Activated T-cell treated with anti-CD3 and anti-CD28 coated beads, Interleukin-2, amount 50 U/mL, for 72 hours (primary cell): ENCODE results near the gene PTGR3. TPM values are rescaled to one million over a fixed set of nuclear protein-coding genes. Genes with fewer than 3 reads are reported as not detected.

Experiments used
- ATAC-seq, 2 donors: fragments of 150-1000 bp; cut with Tn5 transposase; replicated peaks in 1 of 2; 2 replicates each; pipeline ENCODE4 v1.10.0; 2021; ENCODE audit warnings: moderate library complexity in 2 of 2, mild to moderate bottlenecking in 1 of 2
- DNase-seq, 2 donors: peaks; one replicate each; pipeline ENCODE4 v3.0.0; 2021 to 2022; ENCODE audit warnings: mixed read lengths in 1 of 2
- H3K27ac Mint-ChIP-seq: one replicate; pipeline ENCODE4 v1.8.0; 2022; ENCODE audit warnings: mild to moderate bottlenecking, moderate library complexity, mixed read lengths
- H3K27me3 Mint-ChIP-seq: one replicate; pipeline ENCODE4 v1.8.0; 2022; ENCODE audit warnings: low read depth, mixed read lengths
- H3K36me3 Mint-ChIP-seq, 2 donors: one replicate each; pipeline ENCODE4 v1.8.0; 2022; ENCODE audit warnings: mixed read lengths in 2 of 2, mild to moderate bottlenecking in 1 of 2; ENCODE audit not compliant: insufficient read depth in 2 of 2
- H3K4me1 Mint-ChIP-seq: one replicate; pipeline ENCODE4 v1.8.0; 2022; ENCODE audit warnings: low read depth, mixed read lengths
- H3K4me3 Mint-ChIP-seq, 2 donors: one replicate each; pipeline ENCODE4 v1.8.0; 2022; ENCODE audit warnings: mild to moderate bottlenecking in 2 of 2, mixed read lengths in 2 of 2, moderate library complexity in 2 of 2
- H3K9me3 Mint-ChIP-seq, 2 donors: one replicate each; pipeline ENCODE4 v1.8.0; 2022; ENCODE audit warnings: mixed read lengths in 2 of 2
- total RNA-seq, 2 donors: library from RNA; stranded (reverse); gene quantifications; one replicate each; pipeline ENCODE4 v1.2.3, GENCODE V29; 2022

PTGR3 gene
- total RNA-seq = 10 to 100 TPM; 40.4 to 41.8 TPM

DNA sequence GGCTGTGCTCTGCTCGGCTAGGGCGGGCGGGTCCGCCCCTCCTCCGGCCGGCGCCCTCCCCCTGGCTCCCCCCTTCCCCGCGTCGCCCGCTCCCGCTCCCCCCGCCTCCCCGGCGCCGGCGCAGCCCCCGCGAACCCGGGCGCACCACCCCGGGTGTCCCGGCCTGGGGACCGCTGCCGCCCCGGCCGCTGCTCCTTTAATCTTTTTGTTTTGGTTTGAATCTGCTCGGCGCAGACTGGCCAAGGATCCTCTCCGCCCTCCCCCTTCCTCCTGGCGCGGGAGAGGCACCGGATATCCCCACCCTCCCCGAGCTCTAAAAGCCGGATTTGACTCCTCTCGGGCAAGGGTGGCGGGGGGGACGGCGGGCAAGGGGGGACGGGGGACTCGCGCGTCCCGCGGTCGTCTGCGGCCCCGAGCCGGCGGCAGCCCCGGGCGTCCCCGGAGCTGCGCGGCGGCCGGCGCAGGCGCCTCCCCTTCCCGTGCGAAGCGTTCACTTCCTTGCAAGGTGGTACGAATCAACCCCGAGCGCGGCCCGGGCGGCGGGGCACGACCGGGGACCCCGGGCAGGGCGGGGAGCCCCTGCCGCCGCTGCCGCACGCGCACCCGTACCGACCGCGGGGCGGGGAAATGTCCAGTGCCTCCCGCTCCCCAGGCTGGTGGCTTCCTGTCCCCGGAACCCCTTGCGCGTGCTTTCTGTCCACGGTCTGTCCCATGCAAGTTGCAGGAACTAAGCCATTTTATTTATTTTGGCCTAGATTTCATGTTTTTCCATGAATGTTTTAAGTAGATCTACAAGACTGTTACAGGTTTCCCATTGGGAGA is at the start of gene PTGR3:
PTGR3 (minus strand) TSS at position 11 of the 822 bp plus-strand sequence. CDS start 81 bp downstream, outside the sequence.
- peak within 1 kb of the TSS; percentile 99 for H3K27ac Mint-ChIP-seq
- H3K36me3 Mint-ChIP-seq = peaks cover 10 to 17% of the 10 kb centered on the region in 2 donors
- H3K4me1 Mint-ChIP-seq = peaks cover 55% of the 10 kb centered on the region
- H3K27me3 Mint-ChIP-seq = peaks cover 21% of the 10 kb centered on the region
- H3K4me3 Mint-ChIP-seq = peak within 1 kb of the TSS; percentile 95 to 100
- ATAC-seq = peak; percentile 70 to 72
- peak; percentile 86 for DNase-seq
- no peaks in the 10 kb centered on the region for H3K9me3 Mint-ChIP-seq

- H3K27me3 Mint-ChIP-seq = no peaks in the 10 kb centered on the region
- no peak overlapping the region for H3K27ac Mint-ChIP-seq
- peaks cover 0 to 2% of the 10 kb centered on the region in 2 donors for H3K36me3 Mint-ChIP-seq
- DNase-seq (no peak), ATAC-seq (no peak)
- H3K4me1 Mint-ChIP-seq = peaks cover 31% of the 10 kb centered on the region
- no peak overlapping the region for H3K4me3 Mint-ChIP-seq
- no peaks in the 10 kb centered on the region for H3K9me3 Mint-ChIP-seq
These were observed 48.7 kb upstream of the PTGR3 start for GRCh38 chr18:75257605-75258004.

- Mint-ChIP-seq H3K9me3 (no peaks in the 10 kb centered on the region), H3K36me3 (no peaks in the 10 kb centered on the region)
These were observed 47.4 kb upstream of the PTGR3 start for GRCh38 chr18:75256376-75256775.

GRCh38 chr18:75255094-75255493 is 46.2 kb upstream of the PTGR3 start:
- peaks cover 13% of the 10 kb centered on the region for H3K4me1 Mint-ChIP-seq

More at GRCh38 chr18:75256376-75256775, 47.4 kb upstream of the PTGR3 start:
- peaks cover 23% of the 10 kb centered on the region for H3K4me1 Mint-ChIP-seq
- no peak overlapping the region for H3K4me3 Mint-ChIP-seq
- DNase-seq = no peak
- H3K27me3 Mint-ChIP-seq = no peaks in the 10 kb centered on the region
- no peak overlapping the region for H3K27ac Mint-ChIP-seq
- no peak for ATAC-seq

GRCh38 chr18:75253784-75254183 is 44.8 kb upstream of the PTGR3 start:
- Mint-ChIP-seq H3K9me3 (no peaks in the 10 kb centered on the region), H3K4me1 (peaks cover 19% of the 10 kb centered on the region)
- no peak for ATAC-seq

More at GRCh38 chr18:75255094-75255493, 46.2 kb upstream of the PTGR3 start:
- Mint-ChIP-seq H3K4me3 (no peak overlapping the region), H3K27ac (no peak overlapping the region), H3K9me3 (no peaks in the 10 kb centered on the region), H3K36me3 (no peaks in the 10 kb centered on the region), H3K27me3 (no peaks in the 10 kb centered on the region)
- no peak for DNase-seq
- no peak for ATAC-seq

DNA sequence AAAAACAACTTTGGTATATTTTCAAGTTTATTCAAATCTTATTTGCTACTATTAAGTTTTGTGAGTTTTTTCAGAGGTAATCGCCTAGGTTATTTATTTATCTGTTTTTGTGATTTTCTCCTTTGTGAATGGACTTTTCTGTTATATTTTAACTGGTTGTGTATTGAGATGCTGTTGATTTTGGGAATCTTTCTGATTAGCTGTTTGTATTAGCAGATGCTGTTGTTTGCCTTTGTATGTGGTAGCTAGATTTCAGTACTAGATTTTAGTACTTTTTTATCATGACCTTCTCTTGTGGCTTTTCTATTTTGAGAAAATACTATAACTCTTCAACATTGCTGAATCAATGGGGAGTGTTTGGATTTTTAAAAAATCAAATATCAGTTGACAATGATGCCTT is 44.1 kb upstream of the PTGR3 start:
- no peaks in the 10 kb centered on the region for H3K9me3 Mint-ChIP-seq
- DNase-seq (no peak), ATAC-seq (no peak)
- H3K4me1 Mint-ChIP-seq = peaks cover 26% of the 10 kb centered on the region
- peak overlapping the region; percentile 44 for H3K27ac Mint-ChIP-seq
- no peak overlapping the region for H3K4me3 Mint-ChIP-seq
- H3K36me3 Mint-ChIP-seq = no peaks in the 10 kb centered on the region
- no peaks in the 10 kb centered on the region for H3K27me3 Mint-ChIP-seq

More at GRCh38 chr18:75253784-75254183, 44.8 kb upstream of the PTGR3 start:
- DNase-seq = no peak
- no peak overlapping the region for H3K4me3 Mint-ChIP-seq
- H3K36me3 Mint-ChIP-seq = no peaks in the 10 kb centered on the region
- no peak overlapping the region for H3K27ac Mint-ChIP-seq
- no peaks in the 10 kb centered on the region for H3K27me3 Mint-ChIP-seq

DNA sequence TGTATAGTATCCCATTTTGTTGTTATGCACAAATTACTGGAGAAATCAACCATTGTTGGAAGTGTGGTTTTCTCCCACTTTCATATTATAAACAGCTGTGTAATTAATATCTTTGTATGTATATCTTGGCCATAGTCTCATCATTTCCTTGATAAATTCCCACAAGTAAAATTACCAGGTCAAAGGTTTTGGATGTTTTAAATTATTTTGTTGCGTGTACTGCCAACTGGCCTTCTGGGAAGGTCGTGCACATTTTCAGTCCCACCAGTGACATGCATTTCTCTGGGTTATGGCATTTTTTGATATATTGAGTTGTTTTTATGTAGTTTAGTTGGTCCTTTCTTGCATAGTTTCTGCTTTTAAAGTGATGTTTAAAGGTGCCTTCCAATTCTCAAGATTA is 43.2 kb upstream of the PTGR3 start:
- ATAC-seq (no peak), DNase-seq (no peak)
- no peak overlapping the region for H3K4me3 Mint-ChIP-seq
- H3K4me1 Mint-ChIP-seq = peaks cover 29% of the 10 kb centered on the region
- no peaks in the 10 kb centered on the region for H3K27me3 Mint-ChIP-seq
- H3K9me3 Mint-ChIP-seq = no peaks in the 10 kb centered on the region
- no peak overlapping the region for H3K27ac Mint-ChIP-seq
- no peaks in the 10 kb centered on the region for H3K36me3 Mint-ChIP-seq

DNA sequence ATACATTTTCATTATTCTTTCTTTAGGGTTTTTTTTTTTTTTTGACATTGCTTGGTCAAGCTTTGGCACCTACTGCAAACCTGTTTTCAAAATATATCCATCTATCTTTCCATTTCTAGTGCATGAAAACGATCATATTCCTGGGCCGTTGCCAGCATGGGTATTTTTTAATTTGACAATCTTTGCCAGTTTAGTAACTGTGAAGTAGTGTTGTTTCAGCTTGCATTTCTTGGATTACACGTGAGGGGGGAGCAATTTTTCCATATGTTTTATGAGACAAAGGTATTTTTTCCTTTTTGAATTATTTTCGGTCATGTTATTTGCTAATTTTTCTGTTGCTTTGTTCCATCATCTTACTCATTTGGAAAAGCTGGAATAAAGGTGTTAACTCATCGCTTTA is 42.5 kb upstream of the PTGR3 start:
- Mint-ChIP-seq H3K27ac (no peak overlapping the region), H3K9me3 (no peaks in the 10 kb centered on the region), H3K36me3 (no peaks in the 10 kb centered on the region), H3K27me3 (no peaks in the 10 kb centered on the region), H3K4me3 (no peak overlapping the region), H3K4me1 (peaks cover 35% of the 10 kb centered on the region)
- no peak for ATAC-seq
- no peak for DNase-seq

- Mint-ChIP-seq H3K9me3 (no peaks in the 10 kb centered on the region), H3K27me3 (no peaks in the 10 kb centered on the region), H3K36me3 (no peaks in the 10 kb centered on the region), H3K4me3 (no peak overlapping the region), H3K27ac (no peak overlapping the region), H3K4me1 (peaks cover 45% of the 10 kb centered on the region)
- DNase-seq = no peak
- no peak for ATAC-seq
These were observed 41.5 kb upstream of the PTGR3 start for GRCh38 chr18:75250471-75250821.

- DNase-seq (no peak), ATAC-seq (no peak)
- Mint-ChIP-seq H3K27me3 (no peaks in the 10 kb centered on the region), H3K4me3 (no peak overlapping the region), H3K4me1 (peaks cover 47% of the 10 kb centered on the region), H3K27ac (no peak overlapping the region), H3K9me3 (no peaks in the 10 kb centered on the region), H3K36me3 (no peaks in the 10 kb centered on the region)
These were observed 40.9 kb upstream of the PTGR3 start for GRCh38 chr18:75249672-75250470.

GRCh38 chr18:75249175-75249518 is 40.2 kb upstream of the PTGR3 start:
- H3K36me3 Mint-ChIP-seq = no peaks in the 10 kb centered on the region
- H3K9me3 Mint-ChIP-seq = no peaks in the 10 kb centered on the region
- H3K4me3 Mint-ChIP-seq = peak overlapping the region in 1 of 2 donors; percentile 56
- H3K27me3 Mint-ChIP-seq = no peaks in the 10 kb centered on the region
- ATAC-seq = no peak
- DNase-seq = no peak
- H3K27ac Mint-ChIP-seq = no peak overlapping the region
- H3K4me1 Mint-ChIP-seq = peaks cover 51% of the 10 kb centered on the region

GRCh38 chr18:75248426-75249174 is 39.7 kb upstream of the PTGR3 start:
- Mint-ChIP-seq H3K36me3 (no peaks in the 10 kb centered on the region), H3K9me3 (no peaks in the 10 kb centered on the region)

More at GRCh38 chr18:75248426-75249174, 39.7 kb upstream of the PTGR3 start:
- ATAC-seq = no peak
- DNase-seq = no peak
- H3K4me1 Mint-ChIP-seq = peaks cover 51% of the 10 kb centered on the region
- H3K4me3 Mint-ChIP-seq = peak overlapping the region; percentile 89 to 99
- H3K27ac Mint-ChIP-seq = peak overlapping the region; percentile 99
- no peaks in the 10 kb centered on the region for H3K27me3 Mint-ChIP-seq
